ENCODE data around the gene RANGAP1.

RANGAP1 gene

DNA sequence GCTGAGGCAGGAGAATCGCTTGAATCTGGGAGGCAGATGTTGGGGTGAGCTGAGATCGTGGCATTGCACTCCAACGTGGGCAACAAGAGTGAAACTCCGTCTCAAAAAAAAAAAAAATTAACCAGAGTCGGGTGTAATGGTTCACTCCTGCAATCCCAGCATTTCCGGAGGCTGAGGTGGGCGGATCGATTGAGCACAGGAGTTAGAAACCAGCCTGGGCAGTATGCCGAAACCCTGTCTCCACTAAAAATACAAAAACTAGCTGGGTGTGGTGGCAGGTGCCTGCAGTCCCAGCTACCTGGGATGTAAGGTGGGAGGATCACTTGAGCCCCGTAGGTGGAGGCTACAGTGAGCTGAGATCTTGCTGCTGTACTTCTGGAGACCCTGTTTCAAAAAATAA, 1.5 kb downstream of the RANGAP1 start:
- peak overlapping the region; percentile 89 for H3K27ac ChIP-seq
- no peak for TF ChIP-seq CTCF (conservative IDR thresholded peaks at IDR 0.05)

DNA sequence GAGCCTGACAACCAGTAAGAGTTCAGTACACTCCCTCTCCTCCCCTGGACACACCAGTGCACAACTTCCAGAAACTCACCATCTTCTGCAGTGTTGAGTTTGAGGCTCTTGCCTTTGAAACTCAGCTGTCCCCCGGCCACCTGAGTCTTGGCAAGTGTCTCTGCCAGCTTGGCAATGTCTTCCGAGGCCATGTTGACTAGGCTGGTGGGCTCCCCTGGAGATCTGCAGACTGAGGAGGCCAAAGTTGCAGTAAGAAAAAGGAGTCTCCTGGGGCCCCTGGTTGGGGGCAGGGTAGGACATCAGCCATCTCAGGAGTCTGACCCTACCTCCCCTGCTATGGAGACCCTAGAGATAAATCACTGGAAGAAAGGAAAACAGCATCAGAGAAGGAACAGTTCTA, 5.1 kb downstream of the RANGAP1 start:
- TF ChIP-seq CTCF (conservative IDR thresholded peaks at IDR 0.05): no peak
- no peak overlapping the region for H3K27ac ChIP-seq

DNA sequence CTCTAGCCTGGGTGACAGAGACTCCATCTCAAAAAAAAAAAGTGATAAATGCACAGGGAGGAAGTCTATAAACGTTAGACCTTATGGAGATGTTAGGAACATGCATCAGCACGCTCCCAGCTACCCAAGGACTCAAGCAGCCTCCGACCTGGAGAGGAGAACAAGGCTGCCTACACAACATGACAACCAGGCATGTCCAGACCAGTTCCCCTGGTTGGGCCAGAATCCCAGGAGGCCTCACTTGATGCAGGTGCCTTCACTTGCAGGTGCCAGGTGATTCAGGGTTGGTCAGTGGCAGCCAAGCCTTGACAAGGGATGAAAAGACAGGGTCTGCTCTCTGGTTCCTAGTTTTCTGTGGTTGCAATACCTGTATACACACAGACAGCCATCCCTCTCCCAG, 5.9 kb downstream of the RANGAP1 start:
- no peak for TF ChIP-seq CTCF (conservative IDR thresholded peaks at IDR 0.05)
- H3K27ac ChIP-seq: no peak overlapping the region

DNA sequence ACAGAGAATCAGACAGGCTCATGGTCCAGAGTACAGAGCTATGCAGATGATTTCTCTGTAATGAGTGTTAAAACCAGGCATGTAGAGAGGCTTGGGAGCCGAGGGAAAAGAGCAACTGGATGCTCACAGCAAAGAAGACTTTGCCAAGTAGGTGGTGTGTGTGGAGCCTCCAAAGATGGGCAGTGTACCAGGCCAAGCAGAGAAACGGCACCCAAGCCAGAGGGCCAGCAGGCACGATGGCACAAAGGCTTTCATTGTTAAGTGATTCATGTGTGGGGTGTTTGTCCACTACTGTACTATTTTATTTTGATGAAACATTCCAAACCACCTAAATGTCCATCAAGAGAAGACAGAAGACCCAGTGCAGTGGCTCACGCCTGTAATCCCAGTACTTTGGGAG, 11.1 kb downstream of the RANGAP1 start:
- no peak for TF ChIP-seq CTCF (conservative IDR thresholded peaks at IDR 0.05)
- no peak overlapping the region for H3K27ac ChIP-seq

DNA sequence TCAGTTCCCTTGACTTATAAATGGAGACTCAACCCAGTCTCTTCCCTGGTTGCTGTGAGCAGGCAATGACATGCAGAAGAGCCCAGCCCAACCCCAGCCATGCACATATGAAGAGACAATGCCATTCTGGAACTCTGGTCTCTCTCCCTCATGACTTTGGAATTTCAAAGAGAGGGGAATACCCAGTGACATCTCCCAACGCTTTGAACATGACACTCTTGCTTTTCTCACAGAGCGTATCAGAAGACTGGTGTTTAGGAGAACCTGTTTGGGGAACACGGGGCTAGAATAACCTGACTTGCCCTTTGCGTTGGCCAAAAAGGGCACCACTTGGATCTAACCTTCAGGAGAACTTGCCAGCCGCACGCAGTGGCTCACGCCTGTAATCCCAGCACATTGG, 12.9 kb downstream of the RANGAP1 start:
- H3K27ac ChIP-seq: no peak overlapping the region
- TF ChIP-seq CTCF (conservative IDR thresholded peaks at IDR 0.05): no peak

DNA sequence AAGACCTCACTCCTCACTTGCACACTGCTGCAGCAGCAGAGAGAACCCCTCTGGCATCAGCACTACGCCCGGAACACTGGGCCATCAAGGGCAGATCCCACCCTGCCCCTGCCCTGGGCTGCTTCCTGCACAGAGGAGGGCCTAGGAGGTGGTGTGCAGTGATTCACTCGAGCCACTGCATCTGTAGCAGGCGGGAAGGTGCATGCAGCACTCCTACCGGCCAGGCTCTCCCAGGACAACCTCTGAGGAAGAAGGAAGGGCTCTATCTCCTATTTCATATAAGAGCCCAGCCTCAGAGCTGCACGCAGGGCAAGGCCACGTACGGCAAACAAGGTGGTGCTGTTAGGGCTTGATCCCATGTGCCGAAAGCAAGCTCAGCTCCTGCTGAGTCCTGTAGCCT, 14.2 kb downstream of the RANGAP1 start:
- TF ChIP-seq CTCF (conservative IDR thresholded peaks at IDR 0.05): no peak

DNA sequence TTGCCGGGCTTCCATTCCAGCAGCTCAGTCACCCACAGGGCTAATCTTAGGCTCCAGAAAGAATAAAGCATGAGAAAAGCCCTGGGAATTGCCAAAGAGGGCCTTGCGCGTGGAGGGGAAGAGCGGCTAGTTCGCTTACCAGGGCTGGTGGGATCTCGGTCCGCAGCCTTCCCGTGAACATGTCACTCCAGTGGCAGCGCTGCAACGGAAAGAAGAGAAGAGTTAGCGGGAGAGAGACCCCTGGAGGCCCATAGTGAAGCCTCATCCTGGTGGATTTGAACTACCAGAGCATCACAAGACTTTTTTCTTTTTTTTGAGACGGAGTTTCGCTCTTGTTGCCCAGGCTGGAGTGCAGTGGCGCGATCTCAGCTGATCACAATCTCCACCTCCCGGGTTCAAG, 18.0 kb downstream of the RANGAP1 start:
- no peak for TF ChIP-seq CTCF (conservative IDR thresholded peaks at IDR 0.05)
- no peak overlapping the region for H3K27ac ChIP-seq

More for the DNA sequence above, 14.2 kb downstream of the RANGAP1 start:
- H3K27ac ChIP-seq: no peak overlapping the region
